Bronchial epithelial cell (primary cell): ENCODE measurements around the gene FIP1L1. TPM values are rescaled to one million over a fixed set of nuclear protein-coding genes. Genes with fewer than 3 reads are reported as not detected.

Source experiments
- DNase-seq: peaks from one replicate; pipeline ENCODE4 v3.0.0-alpha.2; 2010; ENCODE audit warnings: low read depth
- FAIRE-seq: peaks from 2 replicates; lab custom pipeline; 2011; peaks lifted over from hg19 to GRCh38; lab: Jason Lieb, UNC
- H3K27me3 ChIP-seq: 2 replicates; pipeline ENCODE4 v1.5.1; 2011; ENCODE audit warnings: low read length; ENCODE audit not compliant: control insufficient read depth, insufficient read depth
- H3K36me3 ChIP-seq: 2 replicates; pipeline ENCODE4 v1.5.1; 2011; ENCODE audit warnings: low read length; ENCODE audit not compliant: control insufficient read depth, insufficient read depth
- H3K4me3 ChIP-seq: 2 replicates; pipeline ENCODE4 v1.5.1; 2011; ENCODE audit warnings: mild to moderate bottlenecking, low read depth, low read length, control low read depth
- CTCF ChIP-seq: IDR thresholded peaks from 2 replicates; pipeline ENCODE4 v1.5.1; 2011; ENCODE audit warnings: mild to moderate bottlenecking, moderate library complexity, low read length, control low read depth, inconsistent platforms; ENCODE audit not compliant: insufficient read depth, severe bottlenecking
- total RNA-seq: library from RNA; depleted of rRNA; stranded (reverse); fragments of >200 nt; gene quantifications from 2 replicates; pipeline ENCODE4 v1.2.1, GENCODE V29; 2014

Gene FIP1L1
- total RNA-seq, 1 donor from 2014 or later = 46.3 TPM

GRCh38 chr4:53354012-53354722, 23.3 kb upstream of the FIP1L1 start:
- FAIRE-seq (no peak), DNase-seq (no peak)
- TF ChIP-seq CTCF = no peak
- no peaks in the 10 kb centered on the region for H3K27me3 ChIP-seq
- H3K4me3 ChIP-seq = no peak overlapping the region
- H3K36me3 ChIP-seq = peaks cover 2% of the 10 kb centered on the region

- no peak overlapping the region for H3K4me3 ChIP-seq
- TF ChIP-seq CTCF = no peak
These were observed 21.4 kb upstream of the FIP1L1 start for GRCh38 chr4:53355930-53356521.

GRCh38 chr4:53361451-53361850, 16.0 kb upstream of the FIP1L1 start:
- no peaks in the 10 kb centered on the region for H3K27me3 ChIP-seq
- H3K36me3 ChIP-seq = no peaks in the 10 kb centered on the region
- DNase-seq = no peak
- TF ChIP-seq CTCF = no peak
- H3K4me3 ChIP-seq = no peak overlapping the region
- FAIRE-seq = no peak

More at GRCh38 chr4:53355930-53356521, 21.4 kb upstream of the FIP1L1 start:
- no peak for DNase-seq
- Histone ChIP-seq H3K36me3 (peaks cover 2% of the 10 kb centered on the region), H3K27me3 (no peaks in the 10 kb centered on the region)
- no peak for FAIRE-seq

- TF ChIP-seq CTCF = no peak
- FAIRE-seq (no peak), DNase-seq (no peak)
- no peaks in the 10 kb centered on the region for H3K27me3 ChIP-seq
- H3K4me3 ChIP-seq = no peak overlapping the region
- no peaks in the 10 kb centered on the region for H3K36me3 ChIP-seq
These were observed 15.3 kb upstream of the FIP1L1 start for GRCh38 chr4:53362093-53362492.

- Histone ChIP-seq H3K4me3 (peak overlapping the region; percentile 83), H3K27me3 (no peaks in the 10 kb centered on the region), H3K36me3 (no peaks in the 10 kb centered on the region)
- DNase-seq (no peak), FAIRE-seq (no peak)
- no peak for TF ChIP-seq CTCF
These were observed 12.8 kb upstream of the FIP1L1 start for GRCh38 chr4:53364624-53365023.

- DNase-seq (peak; percentile 23), FAIRE-seq (no peak)
- TF ChIP-seq CTCF = no peak
- Histone ChIP-seq H3K4me3 (peak overlapping the region; percentile 83), H3K27me3 (no peaks in the 10 kb centered on the region), H3K36me3 (no peaks in the 10 kb centered on the region)
These were observed 12.3 kb upstream of the FIP1L1 start for GRCh38 chr4:53365121-53365485.
